GM13976 (cell line): ENCODE data around the gene SEC14L6.

Source experiments
- DNase-seq: peaks from one replicate; pipeline ENCODE4 v3.0.0; 2012; ENCODE audit warnings: low spot score
- in situ Hi-C: fragments of 300-500 bp; cut with MboI; formaldehyde crosslinking; loops from one replicate; pipeline ENCODE4 v1.12.0; 2022; ENCODE audit warnings: low sequenced_read_pairs, mixed read lengths, inconsistent platforms; ENCODE audit not compliant: unreplicated experiment
- TF ChIP-seq, protein P1 (sequence below): IDR thresholded peaks from 2 replicates; pipeline ENCODE4 v1.5.1; 2012; ENCODE audit warnings: borderline replicate concordance, mild to moderate bottlenecking; ENCODE audit not compliant: insufficient read depth; ENCODE audit errors: extremely low read depth, missing control alignments, control extremely low read depth

The SEC14L6 gene

GRCh38 chr22:30474683-30475424, 71.7 kb downstream of the SEC14L6 start:
- no peak for DNase-seq
- TF ChIP-seq, protein P1, sequence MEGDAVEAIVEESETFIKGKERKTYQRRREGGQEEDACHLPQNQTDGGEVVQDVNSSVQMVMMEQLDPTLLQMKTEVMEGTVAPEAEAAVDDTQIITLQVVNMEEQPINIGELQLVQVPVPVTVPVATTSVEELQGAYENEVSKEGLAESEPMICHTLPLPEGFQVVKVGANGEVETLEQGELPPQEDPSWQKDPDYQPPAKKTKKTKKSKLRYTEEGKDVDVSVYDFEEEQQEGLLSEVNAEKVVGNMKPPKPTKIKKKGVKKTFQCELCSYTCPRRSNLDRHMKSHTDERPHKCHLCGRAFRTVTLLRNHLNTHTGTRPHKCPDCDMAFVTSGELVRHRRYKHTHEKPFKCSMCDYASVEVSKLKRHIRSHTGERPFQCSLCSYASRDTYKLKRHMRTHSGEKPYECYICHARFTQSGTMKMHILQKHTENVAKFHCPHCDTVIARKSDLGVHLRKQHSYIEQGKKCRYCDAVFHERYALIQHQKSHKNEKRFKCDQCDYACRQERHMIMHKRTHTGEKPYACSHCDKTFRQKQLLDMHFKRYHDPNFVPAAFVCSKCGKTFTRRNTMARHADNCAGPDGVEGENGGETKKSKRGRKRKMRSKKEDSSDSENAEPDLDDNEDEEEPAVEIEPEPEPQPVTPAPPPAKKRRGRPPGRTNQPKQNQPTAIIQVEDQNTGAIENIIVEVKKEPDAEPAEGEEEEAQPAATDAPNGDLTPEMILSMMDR = no peak
- in situ Hi-C loops = no loop called here

GRCh38 chr22:30474121-30474520, 72.4 kb downstream of the SEC14L6 start:
- TF ChIP-seq, protein P1 = no peak
- in situ Hi-C loops = no loop called here
- DNase-seq = no peak

GRCh38 chr22:30472994-30473720, 73.4 kb downstream of the SEC14L6 start:
- TF ChIP-seq, protein P1 = no peak
- in situ Hi-C loops = no loop called here
- no peak for DNase-seq
